H9 (cell line): ENCODE results near the gene CFAP91. TPM values are rescaled to one million over a fixed set of nuclear protein-coding genes. Genes with fewer than 3 reads are reported as not detected.
A peak's percentile ranks its signal among the peaks of the same experiment; 100 is the strongest.
"Not testable (repeated sequence)": the region's sequence is repeated elsewhere in the genome, so short reads cannot be mapped to it uniquely, and the experiment has no call there.

Experiments used
- DNase-seq: peaks from one replicate; pipeline ENCODE4 v3.0.0-alpha.2; 2017
- H2AFZ ChIP-seq: one replicate; pipeline ENCODE4 v1.6.1; 2013; ENCODE audit warnings: mild to moderate bottlenecking, low read length, control low read depth, moderate library complexity
- H2AK5ac ChIP-seq: 2 replicates; pipeline ENCODE4 v1.6.1; 2013; ENCODE audit warnings: low read length, control low read depth, mixed read lengths; ENCODE audit not compliant: insufficient read length
- H2BK120ac ChIP-seq: one replicate; pipeline ENCODE4 v1.6.1; 2013; ENCODE audit warnings: low read depth, mild to moderate bottlenecking, low read length, control low read depth, inconsistent platforms; ENCODE audit not compliant: poor library complexity, severe bottlenecking
- H2BK12ac ChIP-seq: 2 replicates; pipeline ENCODE4 v1.6.1; 2013; ENCODE audit warnings: low read length, control low read depth, mixed read lengths, low read depth; ENCODE audit not compliant: insufficient read length
- H2BK15ac ChIP-seq: 2 replicates; pipeline ENCODE4 v1.6.1; 2013; ENCODE audit warnings: low read depth, low read length, control low read depth
- H2BK20ac ChIP-seq: one replicate; pipeline ENCODE4 v1.6.1; 2013; ENCODE audit warnings: low read depth, mild to moderate bottlenecking, low read length, control low read depth, inconsistent platforms; ENCODE audit not compliant: poor library complexity, severe bottlenecking
- H2BK5ac ChIP-seq: 2 replicates; pipeline ENCODE4 v1.6.1; 2013; ENCODE audit warnings: low read length, control low read depth, mixed read lengths; ENCODE audit not compliant: insufficient read length
- H3K14ac ChIP-seq: 2 replicates; pipeline ENCODE4 v1.6.1; 2013; ENCODE audit warnings: low read length, control low read depth; ENCODE audit not compliant: insufficient read depth
- H3K18ac ChIP-seq: 2 replicates; pipeline ENCODE4 v1.6.1; 2013; ENCODE audit warnings: low read depth, mild to moderate bottlenecking, mixed read lengths, low read length, control low read depth; ENCODE audit not compliant: insufficient read length
- H3K23ac ChIP-seq: 2 replicates; pipeline ENCODE4 v1.6.1; 2013; ENCODE audit warnings: low read length, control low read depth, mixed read lengths, low read depth; ENCODE audit not compliant: insufficient read length
- H3K23me2 ChIP-seq: 2 replicates; pipeline ENCODE4 v1.6.1; 2013; ENCODE audit warnings: low read depth, mild to moderate bottlenecking, mixed read lengths, low read length, control low read depth; ENCODE audit not compliant: insufficient read length, poor library complexity, severe bottlenecking
- H3K27ac ChIP-seq: 2 replicates; pipeline ENCODE4 v1.5.1; 2013; ENCODE audit warnings: low read length, control low read depth, mixed read lengths, low read depth; ENCODE audit not compliant: insufficient read length
- H3K27me3 ChIP-seq: 2 replicates; pipeline ENCODE4 v1.6.1; 2013; ENCODE audit warnings: low read length, control low read depth, inconsistent platforms; ENCODE audit not compliant: insufficient read depth
- H3K4ac ChIP-seq: 2 replicates; pipeline ENCODE4 v1.6.1; 2013; ENCODE audit warnings: low read depth, mild to moderate bottlenecking, control low read depth, inconsistent platforms, low read length, moderate library complexity
- H3K4me1 ChIP-seq: 2 replicates; pipeline ENCODE4 v1.6.1; 2013; ENCODE audit warnings: low read length, control low read depth, inconsistent platforms; ENCODE audit not compliant: insufficient read depth
- H3K4me2 ChIP-seq: 2 replicates; pipeline ENCODE4 v1.6.1; 2013; ENCODE audit warnings: low read length, control low read depth, mixed read lengths; ENCODE audit not compliant: insufficient read length, insufficient read depth
- H3K56ac ChIP-seq: 2 replicates; pipeline ENCODE4 v1.6.1; 2013; ENCODE audit warnings: low read depth, mild to moderate bottlenecking, mixed read lengths, low read length, control low read depth; ENCODE audit not compliant: insufficient read length
- H3K79me1 ChIP-seq: 2 replicates; pipeline ENCODE4 v1.6.1; 2013; ENCODE audit warnings: low read depth, mild to moderate bottlenecking, moderate library complexity, low read length, control low read depth, inconsistent platforms; ENCODE audit not compliant: insufficient read depth, poor library complexity, severe bottlenecking
- H3K79me2 ChIP-seq: 2 replicates; pipeline ENCODE4 v1.6.1; 2013; ENCODE audit warnings: low read length, control low read depth, inconsistent platforms; ENCODE audit not compliant: insufficient read depth
- H3K9ac ChIP-seq: 2 replicates; pipeline ENCODE4 v1.6.1; 2013; ENCODE audit warnings: low read length, control low read depth, mixed read lengths; ENCODE audit not compliant: insufficient read length; ENCODE audit errors: extremely low read depth
- H3K9me3 ChIP-seq: one replicate; pipeline ENCODE4 v1.6.1; 2013; ENCODE audit warnings: low read depth, low read length, inconsistent platforms; ENCODE audit not compliant: control insufficient read depth
- H3T11ph ChIP-seq: one replicate; pipeline ENCODE4 v1.6.1; 2013; ENCODE audit warnings: mild to moderate bottlenecking, low read length, control low read depth, inconsistent platforms
- H4K20me1 ChIP-seq: one replicate; pipeline ENCODE4 v1.6.1; 2013; ENCODE audit not compliant: control insufficient read depth, insufficient read length, insufficient read depth
- H4K5ac ChIP-seq: 2 replicates; pipeline ENCODE4 v1.6.1; 2013; ENCODE audit warnings: low read depth, mild to moderate bottlenecking, mixed read lengths, low read length, control low read depth; ENCODE audit not compliant: insufficient read length
- H4K8ac ChIP-seq: replicated peaks from 2 replicates; pipeline ENCODE4 v1.6.1; 2013; ENCODE audit warnings: low read length, control low read depth, mixed read lengths, low read depth; ENCODE audit not compliant: insufficient read length
- H4K91ac ChIP-seq: 2 replicates; pipeline ENCODE4 v1.6.1; 2013; ENCODE audit warnings: low read depth, mild to moderate bottlenecking, moderate library complexity, mixed read lengths, low read length, control low read depth; ENCODE audit not compliant: insufficient read length
- H3K27ac Mint-ChIP-seq, 3 experiments: 2 replicates in 2 of 3; 3 replicates in 1 of 3; pipeline ENCODE4 v1.8.0; 2020 to 2021; ENCODE audit warnings: mixed read lengths in 3 of 3, mild to moderate bottlenecking in 1 of 3, moderate library complexity in 1 of 3
- H3K27me3 Mint-ChIP-seq: 2 replicates; pipeline ENCODE4 v1.8.0; 2021; ENCODE audit warnings: low read depth, mild to moderate bottlenecking, moderate library complexity, mixed read lengths
- H3K36me3 Mint-ChIP-seq, 3 experiments: 2 replicates in 2 of 3; 3 replicates in 1 of 3; pipeline ENCODE4 v1.8.0; 2020 to 2021; ENCODE audit warnings: low read depth in 3 of 3, mixed read lengths in 3 of 3; ENCODE audit not compliant: insufficient read depth in 1 of 3
- H3K4me1 Mint-ChIP-seq, 2 experiments: 2 replicates each; pipeline ENCODE4 v1.8.0; 2020; ENCODE audit warnings: mixed read lengths in 2 of 2
- H3K4me3 Mint-ChIP-seq, 2 experiments: 2 replicates in 1 of 2; 3 replicates in 1 of 2; pipeline ENCODE4 v1.8.0; 2020 to 2021; ENCODE audit warnings: mild to moderate bottlenecking in 2 of 2, mixed read lengths in 2 of 2, moderate library complexity in 1 of 2
- H3K9me3 Mint-ChIP-seq, 2 experiments: 2 replicates in 1 of 2; 3 replicates in 1 of 2; pipeline ENCODE4 v1.8.0; 2020; ENCODE audit warnings: mild to moderate bottlenecking in 2 of 2, mixed read lengths in 2 of 2, moderate library complexity in 1 of 2
- CTCF ChIP-seq: fragments of 200-600 bp; sonication (generic); conservative IDR thresholded peaks from 3 replicates; pipeline ENCODE4 v1.8.0; 2021; ENCODE audit warnings: antibody characterized with exemption, mild to moderate bottlenecking
- WGBS: extraction: QIAGEN DNeasy Blood & Tissue Kit; methylation state at CpG from one replicate; pipeline ENCODE4 v1.1.7; 2013; ENCODE audit warnings: missing lambda C conversion rate, low lambda C conversion rate, mixed read lengths; ENCODE audit not compliant: insufficient read length; ENCODE audit errors: extremely low coverage; 5-methylcytosine and 5-hydroxymethylcytosine counted together
- total RNA-seq: library from RNA; stranded (reverse); gene quantifications from 2 replicates; pipeline ENCODE4 v1.2.1, GENCODE V29; 2021

CFAP91 gene
- total RNA-seq, 1 experiment from 2014 or later = 2.3 TPM

- no peak overlapping the region for H4K91ac ChIP-seq
- no CpG with 5 or more reads among the region's 6 CpGs for whole genome bisulfite sequencing
- Mint-ChIP-seq H3K27ac (peak overlapping the region; percentile 85 to 93 (median 90)), H3K27me3 (no peaks in the 10 kb centered on the region), H3K9me3 (no peaks in the 10 kb centered on the region), H3K36me3 (peaks cover 9 to 30% (median 26%) of the 10 kb centered on the region in 3 experiments), H3K4me1 (peaks cover 17 to 19% of the 10 kb centered on the region in 2 experiments), H3K4me3 (peak overlapping the region; percentile 86 to 96)
- no peak for TF ChIP-seq CTCF
- H3K79me2 ChIP-seq = peaks cover 5% of the 10 kb centered on the region; the same call in 1 of the 2 replicates
- no peak overlapping the region for H3K18ac ChIP-seq
- peak overlapping the region; percentile 97 for H3K4me2 ChIP-seq
- no peaks in the 10 kb centered on the region for H3K79me1 ChIP-seq
- no peak overlapping the region for H3K4ac ChIP-seq
- peak overlapping the region; percentile 48 for H3K9ac ChIP-seq
- no peak overlapping the region for H4K8ac ChIP-seq
- no peaks in the 10 kb centered on the region for H3K27me3 ChIP-seq
- H2BK12ac ChIP-seq = no peak overlapping the region
- no peak overlapping the region for H2BK120ac ChIP-seq
- H4K5ac ChIP-seq = no peak overlapping the region
- H3T11ph ChIP-seq = no peak overlapping the region
- H2AFZ ChIP-seq = peak overlapping the region; percentile 43
- H3K14ac ChIP-seq = no peak overlapping the region
- no peaks in the 10 kb centered on the region for H3K4me1 ChIP-seq
- no peak for DNase-seq
- H3K27ac ChIP-seq = peak overlapping the region; percentile 44
- no peak overlapping the region for H2BK5ac ChIP-seq
- H2BK20ac ChIP-seq = no peak overlapping the region
- H3K23ac ChIP-seq = no peak overlapping the region
- H3K56ac ChIP-seq = no peak overlapping the region
- no peak overlapping the region for H2BK15ac ChIP-seq
- no peaks in the 10 kb centered on the region for H4K20me1 ChIP-seq
- H2AK5ac ChIP-seq = no peak overlapping the region
- no peaks in the 10 kb centered on the region for H3K23me2 ChIP-seq
- H3K9me3 ChIP-seq = no peaks in the 10 kb centered on the region
Observed at GRCh38 chr3:119677641-119677934, 25.2 kb upstream of the CFAP91 start.

GRCh38 chr3:119678209-119678608 lies 24.6 kb upstream of the CFAP91 start:
- not testable (repeated sequence) for H2AFZ ChIP-seq, H3K27ac ChIP-seq, H3K27me3 ChIP-seq, H3K9me3 Mint-ChIP-seq, H3K23me2 ChIP-seq, H3K27ac Mint-ChIP-seq, H3K4me1 ChIP-seq, H2BK120ac ChIP-seq, H2AK5ac ChIP-seq, H3K27me3 Mint-ChIP-seq, H3K4ac ChIP-seq, H4K91ac ChIP-seq, H3K14ac ChIP-seq, H3K79me1 ChIP-seq, H4K20me1 ChIP-seq, H2BK5ac ChIP-seq, H4K5ac ChIP-seq, H3K23ac ChIP-seq, H3K18ac ChIP-seq, H2BK12ac ChIP-seq, H3K9me3 ChIP-seq, H3K4me2 ChIP-seq, H4K8ac ChIP-seq, H3K4me3 Mint-ChIP-seq, H2BK15ac ChIP-seq, H3K9ac ChIP-seq, H3K79me2 ChIP-seq, H2BK20ac ChIP-seq, H3T11ph ChIP-seq, H3K56ac ChIP-seq, DNase-seq
- no CpG with 5 or more reads among the region's 10 CpGs for WGBS
- H3K36me3 Mint-ChIP-seq = peaks cover 5 to 24% (median 19%) of the 10 kb centered on the region in 3 experiments
- H3K4me1 Mint-ChIP-seq = peaks cover 17 to 19% of the 10 kb centered on the region in 2 experiments
